ENCODE measurements around the gene LCAT.

- TF ChIP-seq POLR2AphosphoS5 (IDR thresholded peaks at IDR 0.05) (no peak), POLR2A (IDR thresholded peaks at IDR 0.05) (no peak), CTCF (IDR thresholded peaks at IDR 0.05) (no peak)
Observed at GRCh38 chr16:67986949-67987348, 43.0 kb upstream of the LCAT start.

Measured in gastroesophageal sphincter (tissue), 3 donors.